HL-60/S4 treated with retinoic acid at 250 ng/mL for 4 days and 3 days (cell line): ENCODE measurements around the gene UNC5B.

ENCODE experiments used
- in situ Hi-C: fragments of 300-500 bp; cut with MboI; formaldehyde crosslinking; loops from 2 replicates; pipeline ENCODE4 v1.7.0; 2022; ENCODE audit warnings: low sequenced_read_pairs

Gene UNC5B

GRCh38 chr10:71239131-71239915 lies 27.0 kb downstream of the UNC5B start:
- in situ Hi-C loops: no loop called here

- in situ Hi-C loops: no loop called here
Measured at GRCh38 chr10:71239946-71240795, 27.8 kb downstream of the UNC5B start.

GRCh38 chr10:71241114-71241829 lies 28.9 kb downstream of the UNC5B start:
- in situ Hi-C loops: no loop called here

GRCh38 chr10:71241830-71242621 lies 29.7 kb downstream of the UNC5B start:
- in situ Hi-C loops: no loop called here

GRCh38 chr10:71242622-71243009 lies 30.2 kb downstream of the UNC5B start:
- in situ Hi-C loops: no loop called here

- in situ Hi-C loops: no loop called here
Measured at GRCh38 chr10:71243756-71244395, 31.5 kb downstream of the UNC5B start.

GRCh38 chr10:71244431-71245419 lies 32.4 kb downstream of the UNC5B start:
- in situ Hi-C loops: no loop called here

GRCh38 chr10:71245420-71246325 lies 33.3 kb downstream of the UNC5B start:
- in situ Hi-C loops: no loop called here

- in situ Hi-C loops: no loop called here
Measured at GRCh38 chr10:71246591-71247413, 34.4 kb downstream of the UNC5B start.

- in situ Hi-C loops: no loop called here
Measured at GRCh38 chr10:71247414-71247705, 35.0 kb downstream of the UNC5B start.

- in situ Hi-C loops: no loop called here
Measured at GRCh38 chr10:71247804-71248203, 35.4 kb downstream of the UNC5B start.

- in situ Hi-C loops: no loop called here
Measured at GRCh38 chr10:71248210-71248609, 35.8 kb downstream of the UNC5B start.

GRCh38 chr10:71249996-71250395 lies 37.6 kb downstream of the UNC5B start:
- in situ Hi-C loops: no loop called here

- in situ Hi-C loops: no loop called here
Measured at GRCh38 chr10:71250405-71250804, 38.0 kb downstream of the UNC5B start.

GRCh38 chr10:71250842-71251241 lies 38.5 kb downstream of the UNC5B start:
- in situ Hi-C loops: no loop called here

- in situ Hi-C loops: no loop called here
Measured at GRCh38 chr10:71251319-71251718, 38.9 kb downstream of the UNC5B start.

GRCh38 chr10:71252220-71252619 lies 39.9 kb downstream of the UNC5B start:
- in situ Hi-C loops: no loop called here
